SKM-1 treated with dmso at 0.1 percent for 144 hours (cell line): ENCODE measurements around the gene BICDL2.
"Not testable (repeated sequence)": the region's sequence is repeated elsewhere in the genome, so short reads cannot be mapped to it uniquely, and the experiment has no call there.

Source experiments
- DNase-seq: peaks from one replicate; lab custom pipeline; 2025; ENCODE audit not compliant: unreplicated experiment; lab: John Stamatoyannopoulos, UW

The BICDL2 gene

DNA sequence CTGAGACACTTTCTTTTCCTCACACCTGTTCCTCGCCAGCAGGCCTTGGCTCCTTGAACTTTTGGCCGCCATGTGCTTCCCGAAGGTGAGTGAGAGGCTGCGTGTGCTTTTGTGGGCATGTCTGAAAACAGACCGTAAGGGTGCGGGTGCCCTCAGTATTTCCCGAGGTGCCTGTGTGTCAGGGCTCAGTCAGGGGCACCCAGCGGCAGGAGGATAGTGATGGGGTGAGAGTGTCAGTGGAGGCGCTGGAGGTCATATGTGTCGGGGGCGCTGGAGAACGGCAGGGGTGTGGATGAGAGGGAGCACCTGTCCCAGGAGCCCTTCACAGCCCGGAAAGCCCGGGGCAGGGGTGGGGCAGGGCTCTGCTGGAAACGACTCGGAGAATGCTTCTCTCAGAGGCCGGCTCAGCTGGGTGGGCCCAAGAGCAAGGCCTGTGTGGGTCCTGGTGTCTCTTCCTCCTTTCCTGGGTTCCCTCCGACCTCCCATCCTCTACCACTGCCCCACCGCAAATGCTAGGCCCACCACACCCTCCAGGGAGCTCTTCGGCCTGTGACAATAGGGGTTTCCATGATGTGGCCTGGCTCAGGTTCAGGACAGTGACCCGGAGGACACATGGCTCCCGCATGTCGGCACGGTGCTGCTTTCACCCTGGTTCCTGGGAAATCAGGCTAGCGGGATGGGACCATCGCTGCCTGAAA, 29.1 kb upstream of the BICDL2 start:
- DNase-seq = no peak

DNA sequence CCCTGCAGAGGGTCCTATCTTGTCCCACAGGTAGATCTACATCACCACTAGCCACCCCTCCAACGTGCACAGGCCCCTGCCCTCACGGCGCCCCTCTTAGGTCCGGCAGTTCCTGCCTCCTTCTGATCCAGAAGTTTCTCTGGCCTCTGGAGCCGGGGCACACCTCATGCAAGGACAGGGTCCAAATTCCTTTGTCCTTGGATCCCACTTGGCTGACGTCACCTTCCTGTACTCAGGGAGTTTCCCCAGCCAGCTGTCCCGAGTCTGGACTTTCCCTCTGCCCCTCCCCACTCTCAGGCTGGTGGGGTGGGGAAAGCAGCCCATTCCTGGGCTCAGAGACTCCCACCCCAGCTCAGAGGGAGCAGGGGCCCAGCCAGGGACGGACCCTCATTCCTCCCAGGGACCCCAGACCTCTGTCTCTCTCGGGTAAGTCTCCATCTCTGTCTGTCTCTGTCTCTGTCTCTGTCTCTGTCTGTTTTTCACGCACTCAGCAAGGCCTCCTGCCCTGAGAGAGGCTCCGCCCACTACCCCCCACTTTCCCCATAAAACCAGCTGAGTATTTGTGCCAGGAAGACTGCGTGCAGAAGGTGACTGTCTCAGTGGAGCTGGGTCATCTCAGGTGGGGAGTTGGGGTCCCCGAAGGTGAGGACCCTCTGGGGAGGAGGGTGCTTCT, 28.5 kb upstream of the BICDL2 start, which contains the start of gene IL32:
Gene IL32, plus strand, starts transcription at position 572 of the 673 bp plus-strand sequence. CDS start 172 bp downstream, outside the sequence.
- no peak for DNase-seq

DNA sequence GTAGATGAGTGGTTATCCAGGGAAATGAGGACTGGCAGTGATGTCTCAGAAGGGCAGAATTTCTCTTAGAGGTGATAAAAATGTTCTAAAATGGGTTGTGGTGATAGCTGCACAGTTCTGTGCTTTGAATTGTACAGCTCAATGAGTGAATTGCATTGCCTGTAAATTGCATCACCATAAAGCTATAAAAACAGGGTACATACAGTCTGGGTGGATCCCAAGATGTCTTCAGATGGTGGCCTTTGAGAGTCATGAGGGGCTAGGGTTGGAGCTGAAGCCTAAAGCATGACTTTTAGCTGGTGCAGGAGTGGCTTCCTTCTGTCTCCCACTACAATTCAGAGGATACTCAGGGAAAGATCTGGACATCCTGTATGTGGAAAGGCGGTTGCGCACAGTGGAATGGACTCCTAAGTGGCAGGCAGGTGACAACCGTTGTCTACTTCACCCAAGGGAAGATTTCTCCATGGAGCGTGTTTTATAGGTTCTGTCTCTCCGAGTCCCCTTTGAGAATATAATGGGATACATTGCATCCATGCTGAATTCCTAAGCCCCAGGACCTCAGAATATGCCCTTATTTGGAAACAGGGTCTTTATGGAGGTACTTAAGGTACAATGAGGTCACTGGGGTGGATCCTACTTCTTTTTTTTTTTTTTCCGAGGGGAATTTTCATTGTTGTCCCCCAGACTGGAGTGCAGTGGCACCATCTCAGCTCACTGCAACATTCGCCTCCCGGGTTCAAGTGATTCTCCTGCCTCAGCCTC, 27.1 kb upstream of the BICDL2 start:
- no peak for DNase-seq

DNA sequence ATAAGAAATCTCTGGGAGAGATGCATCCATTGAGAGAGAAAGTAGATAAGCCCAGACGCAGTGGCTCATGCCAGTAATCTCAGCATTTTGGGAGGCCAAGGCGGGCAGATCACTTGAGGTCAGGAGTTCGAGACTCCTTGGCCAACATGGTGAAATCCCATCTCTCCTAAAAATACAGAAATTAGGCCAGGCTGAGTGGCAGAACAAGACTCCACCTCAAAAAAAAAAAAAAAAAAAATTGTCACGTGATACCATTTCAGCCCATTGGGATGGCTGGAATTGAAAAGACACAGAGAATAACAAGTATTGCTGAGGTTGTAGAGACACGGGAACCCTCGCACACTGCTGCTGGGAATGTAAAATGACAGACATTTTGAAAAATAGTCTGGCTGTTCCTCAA, 25.8 kb upstream of the BICDL2 start:
- DNase-seq = no peak

DNA sequence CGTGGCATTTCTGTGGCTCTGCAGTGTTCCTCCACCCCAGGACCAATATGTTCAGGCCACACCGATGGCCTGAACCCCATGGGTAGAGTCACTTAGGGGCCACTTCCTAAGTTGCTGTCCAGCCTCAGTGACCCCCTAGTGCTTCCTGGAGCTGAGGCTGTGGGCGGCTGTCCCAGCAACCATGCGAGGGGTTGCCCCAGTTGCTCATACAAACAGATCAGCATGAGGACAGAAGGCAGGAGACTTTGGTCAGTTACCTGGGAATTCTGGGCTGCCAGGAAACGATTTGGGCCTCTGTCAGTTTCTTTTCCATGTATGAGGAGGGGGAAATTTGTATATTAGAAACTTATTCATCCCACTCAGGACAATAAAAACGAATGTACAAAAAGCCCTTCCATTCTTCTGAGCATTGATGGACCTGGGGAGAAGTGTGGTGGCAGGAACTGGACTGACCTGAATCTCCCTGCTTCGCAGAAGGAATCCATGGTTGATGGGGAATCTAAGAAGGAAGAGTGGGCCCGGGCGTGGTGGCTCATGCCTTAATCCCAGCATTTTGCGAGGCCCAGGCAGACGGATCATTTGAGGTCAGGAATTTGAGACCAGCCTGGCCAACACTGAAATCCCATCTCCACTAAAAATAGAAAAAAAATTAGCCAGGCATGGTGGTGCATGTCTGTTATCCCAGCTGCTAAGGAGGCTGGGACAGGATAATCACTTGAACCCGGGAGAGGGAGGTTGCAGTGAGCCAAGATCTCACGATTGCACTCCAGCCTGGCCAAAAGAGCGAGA, 23.8 kb upstream of the BICDL2 start:
- DNase-seq = no peak

DNA sequence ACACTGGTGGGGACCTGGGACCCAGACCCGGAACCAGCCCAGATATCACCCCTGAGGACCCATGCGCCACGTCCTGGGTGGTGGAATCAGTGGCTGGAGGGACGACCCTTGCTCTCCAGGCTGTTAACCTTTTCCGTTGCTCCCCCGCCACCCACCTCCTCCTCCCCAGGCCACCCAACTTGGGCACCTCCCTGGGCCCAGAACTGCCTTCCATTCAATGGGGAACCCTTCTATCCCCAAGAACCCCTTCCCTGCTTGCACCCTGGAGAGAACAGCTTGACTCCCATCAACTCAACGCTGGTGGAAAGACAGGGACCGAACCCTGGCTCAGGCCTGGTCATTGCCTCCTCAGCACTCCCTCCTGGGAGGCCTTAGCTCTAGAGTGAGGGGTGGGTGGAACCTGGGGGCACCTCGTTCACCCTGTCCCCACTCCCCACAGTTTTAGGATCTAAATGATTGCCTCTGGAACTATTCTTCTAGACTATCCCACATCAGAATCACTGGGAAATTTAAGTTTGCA, 23.0 kb upstream of the BICDL2 start:
- no peak for DNase-seq

DNA sequence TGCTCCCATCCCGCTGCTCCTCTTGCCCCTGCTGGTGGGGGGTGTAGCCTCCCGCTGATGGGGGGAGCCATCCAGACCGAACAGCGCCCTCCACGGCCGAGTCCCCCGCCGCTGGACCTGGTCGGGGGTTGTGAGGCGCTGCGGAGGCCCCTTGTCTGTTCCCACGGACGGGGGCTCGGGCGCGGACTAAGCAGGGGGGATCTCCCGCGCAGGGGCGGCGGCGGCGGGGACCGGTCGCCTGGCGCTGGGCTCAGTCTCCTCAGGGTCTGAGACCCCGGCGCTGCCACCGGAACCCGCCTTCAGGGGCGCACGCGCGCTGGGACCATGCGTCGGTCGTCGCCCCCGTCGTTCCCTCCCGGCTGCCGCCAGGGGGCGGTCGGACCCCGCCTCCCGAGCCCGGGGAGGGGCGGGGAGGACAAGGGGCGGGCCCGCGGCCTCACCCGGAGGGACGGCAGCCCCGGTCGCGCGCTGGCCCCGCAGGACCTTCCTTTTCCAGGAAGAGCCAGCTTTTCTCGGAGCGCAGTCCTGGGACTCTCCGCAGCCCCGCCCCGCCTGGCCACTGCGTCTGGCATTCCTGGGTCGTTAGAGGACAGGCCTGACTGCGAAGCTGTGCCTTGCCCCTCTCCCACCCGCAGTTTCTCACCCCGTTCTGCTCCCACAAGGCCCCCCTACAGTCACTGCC, 22.4 kb upstream of the BICDL2 start:
- peak; percentile 63 for DNase-seq

DNA sequence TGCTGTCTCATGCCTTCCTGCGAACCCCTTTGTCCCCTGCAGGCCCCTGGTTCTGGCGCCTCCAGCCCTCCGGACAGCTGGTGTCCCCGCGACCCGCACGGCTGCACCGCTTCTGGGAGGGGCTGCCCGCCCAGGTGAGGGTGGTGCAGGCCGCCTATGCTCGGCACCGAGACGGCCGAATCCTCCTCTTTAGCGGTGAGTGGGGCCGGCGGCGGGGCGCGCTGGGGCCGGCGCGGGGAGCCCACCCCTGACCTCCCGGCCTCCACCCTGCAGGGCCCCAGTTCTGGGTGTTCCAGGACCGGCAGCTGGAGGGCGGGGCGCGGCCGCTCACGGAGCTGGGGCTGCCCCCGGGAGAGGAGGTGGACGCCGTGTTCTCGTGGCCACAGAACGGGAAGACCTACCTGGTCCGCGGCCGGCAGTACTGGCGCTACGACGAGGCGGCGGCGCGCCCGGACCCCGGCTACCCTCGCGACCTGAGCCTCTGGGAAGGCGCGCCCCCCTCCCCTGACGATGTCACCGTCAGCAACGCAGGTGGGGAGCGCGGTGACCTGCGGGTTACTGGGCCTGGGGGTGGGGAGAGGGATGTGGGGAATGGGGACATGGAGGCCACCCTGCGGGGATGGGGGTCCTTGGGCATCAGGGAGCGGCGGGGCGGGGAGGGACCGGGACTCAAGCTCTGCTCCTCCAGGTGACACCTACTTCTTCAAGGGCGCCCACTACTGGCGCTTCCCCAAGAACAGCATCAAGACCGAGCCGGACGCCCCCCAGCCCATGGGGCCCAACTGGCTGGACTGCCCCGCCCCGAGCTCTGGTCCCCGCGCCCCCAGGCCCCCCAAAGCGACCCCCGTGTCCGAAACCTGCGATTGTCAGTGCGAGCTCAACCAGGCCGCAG, 21.6 kb upstream of the BICDL2 start:
- DNase-seq = no peak

DNA sequence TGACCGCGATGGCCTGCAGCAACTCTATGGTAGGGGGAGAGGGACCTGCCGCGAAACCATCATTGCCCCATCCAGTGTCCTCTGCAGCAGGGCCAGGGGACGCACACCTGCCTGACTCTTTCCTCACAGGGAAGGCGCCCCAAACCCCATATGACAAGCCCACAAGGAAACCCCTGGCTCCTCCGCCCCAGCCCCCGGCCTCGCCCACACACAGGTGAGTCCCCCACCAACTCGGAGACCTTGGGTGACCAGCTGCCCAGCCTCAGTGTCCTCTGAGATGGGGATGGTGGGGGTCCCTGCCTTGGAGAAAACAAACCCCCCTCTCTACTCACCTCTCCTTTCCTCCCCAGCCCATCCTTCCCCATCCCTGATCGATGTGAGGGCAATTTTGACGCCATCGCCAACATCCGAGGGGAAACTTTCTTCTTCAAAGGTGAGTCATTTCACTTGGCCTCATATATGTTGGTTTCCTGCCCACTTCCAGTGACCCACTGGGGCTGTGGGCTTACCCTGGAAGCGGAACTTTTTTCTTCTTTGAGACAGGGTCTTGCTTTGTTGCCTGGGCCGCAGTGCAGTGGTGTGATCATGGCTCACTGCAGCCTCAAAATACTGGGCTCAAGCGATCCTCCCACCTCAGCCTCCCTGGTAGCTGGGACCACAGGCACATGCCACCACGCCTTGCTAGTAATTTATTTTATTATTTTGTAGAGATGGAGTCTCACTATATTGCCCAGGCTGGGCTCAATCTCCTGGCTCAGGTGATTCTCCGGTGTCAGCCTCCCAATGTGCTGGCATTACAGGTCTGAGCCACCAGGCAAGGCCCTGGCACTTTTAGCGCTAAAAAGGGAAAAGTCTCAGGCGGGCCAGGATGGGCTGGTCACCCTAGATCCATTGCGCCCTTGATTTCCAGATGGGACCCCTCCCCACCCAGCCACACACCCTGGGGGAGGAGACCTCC, 20.7 kb upstream of the BICDL2 start:
- no peak for DNase-seq

DNA sequence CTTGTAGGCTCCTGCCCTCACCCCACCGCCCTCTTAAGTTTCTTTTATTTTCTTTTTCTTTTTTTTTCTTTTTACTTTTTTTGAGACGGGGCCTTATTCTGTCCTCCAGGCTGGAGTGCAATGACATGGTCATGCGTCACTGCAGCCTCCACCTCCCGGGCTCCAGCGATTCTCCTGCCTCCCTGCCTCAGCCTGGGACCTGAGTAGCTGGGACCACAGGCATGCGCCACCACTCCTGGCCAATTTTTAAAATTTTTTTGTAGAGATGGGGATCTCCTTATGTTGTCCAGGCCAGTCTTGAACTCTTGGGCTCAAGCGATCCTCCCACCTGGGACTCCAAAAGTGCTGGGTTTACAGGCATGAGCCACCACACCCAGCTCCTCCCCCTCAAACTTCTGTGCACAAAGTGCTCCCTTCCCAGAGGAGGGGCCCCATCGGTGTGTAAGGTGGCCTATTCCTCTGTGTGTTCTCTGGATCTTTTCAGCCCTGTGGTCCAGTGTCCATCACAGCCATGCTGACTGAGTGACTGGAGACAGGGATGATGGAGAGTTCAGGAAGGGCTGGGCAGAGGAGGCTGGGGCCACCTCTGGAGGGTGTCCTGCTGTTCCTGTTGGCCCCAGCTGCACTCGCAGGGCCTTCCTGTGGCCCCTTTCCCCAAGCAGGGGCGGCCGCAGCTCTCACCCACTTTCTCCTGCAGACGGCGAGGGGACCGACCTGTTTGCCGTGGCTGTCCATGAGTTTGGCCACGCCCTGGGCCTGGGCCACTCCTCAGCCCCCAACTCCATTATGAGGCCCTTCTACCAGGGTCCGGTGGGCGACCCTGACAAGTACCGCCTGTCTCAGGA, 19.8 kb upstream of the BICDL2 start:
- DNase-seq = no peak

DNA sequence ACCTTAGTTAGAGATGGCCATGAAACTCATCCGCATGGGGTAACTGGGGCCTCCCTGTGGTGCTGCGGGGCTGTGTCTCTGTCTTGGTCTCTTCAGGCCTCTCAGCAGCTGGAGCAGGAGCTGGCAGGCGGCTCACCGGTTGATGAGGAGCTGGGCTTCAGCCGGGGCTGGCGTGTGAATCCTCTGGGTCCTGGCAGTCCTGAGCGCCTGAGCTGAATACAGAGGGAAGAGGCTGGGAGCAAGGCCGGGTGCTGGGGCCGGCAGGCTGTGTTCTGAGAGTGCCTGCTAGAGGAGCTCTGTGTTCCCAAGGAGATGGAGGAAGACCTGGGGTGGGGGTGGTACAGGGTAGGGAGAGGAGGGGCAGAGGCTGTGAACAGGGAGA, 19.0 kb upstream of the BICDL2 start:
- not testable (repeated sequence) for DNase-seq

DNA sequence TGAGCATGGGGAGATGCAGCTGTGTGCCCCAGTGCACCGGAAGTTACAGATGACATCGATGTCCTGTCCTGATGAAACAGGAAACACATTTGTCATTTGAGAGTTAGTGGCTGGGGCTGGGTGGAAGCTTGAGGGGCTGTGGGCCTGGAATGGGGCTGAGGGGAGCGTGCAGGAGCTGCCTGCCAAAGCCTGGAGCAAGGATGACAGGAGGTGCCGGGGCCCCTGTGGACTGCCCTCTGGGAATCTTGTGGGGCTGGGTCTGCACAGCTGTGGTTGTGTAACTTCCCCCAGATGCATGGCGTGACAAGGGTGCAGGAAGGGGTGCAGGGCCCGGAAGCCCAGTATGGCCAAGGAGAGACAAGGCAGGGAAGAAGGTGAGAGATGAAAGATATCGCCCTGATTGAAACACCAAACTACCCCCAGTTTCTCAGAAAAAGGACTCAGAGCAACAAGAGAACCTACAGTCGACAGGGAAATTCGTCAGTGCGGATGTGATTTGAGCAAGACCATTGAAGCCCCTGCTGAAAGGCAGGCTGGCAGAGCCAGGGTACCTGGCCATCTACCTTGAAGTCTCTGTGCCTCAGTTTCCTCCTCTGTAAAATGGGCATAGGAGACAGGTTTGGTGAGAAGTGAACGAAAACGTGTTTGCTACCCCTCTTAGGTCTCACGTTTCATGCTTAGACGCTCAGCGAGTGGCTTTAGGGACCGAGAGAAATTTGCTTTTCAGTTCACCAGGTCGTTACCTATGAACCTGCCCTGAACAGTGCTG, 18.4 kb upstream of the BICDL2 start:
- DNase-seq = peak; percentile 70

DNA sequence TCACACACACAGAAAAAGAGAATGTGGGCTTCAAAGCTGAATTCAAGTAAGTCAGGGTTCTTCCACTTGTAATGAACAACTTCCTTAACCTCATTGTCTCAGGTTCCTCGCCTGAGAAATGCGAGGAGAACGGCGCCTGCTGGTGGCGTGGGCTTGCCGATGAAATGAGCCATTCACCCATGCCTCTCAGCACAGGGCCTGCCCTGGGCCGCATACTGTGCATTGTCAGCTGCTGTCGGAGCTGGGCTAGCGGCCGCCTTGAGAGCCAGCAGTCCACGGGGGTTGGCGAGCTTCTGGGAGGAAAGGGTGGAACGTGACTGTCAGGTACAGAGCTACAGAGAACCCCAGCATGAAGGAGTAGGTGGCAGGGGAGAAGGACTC, 16.6 kb upstream of the BICDL2 start:
- DNase-seq = not testable (repeated sequence)

DNA sequence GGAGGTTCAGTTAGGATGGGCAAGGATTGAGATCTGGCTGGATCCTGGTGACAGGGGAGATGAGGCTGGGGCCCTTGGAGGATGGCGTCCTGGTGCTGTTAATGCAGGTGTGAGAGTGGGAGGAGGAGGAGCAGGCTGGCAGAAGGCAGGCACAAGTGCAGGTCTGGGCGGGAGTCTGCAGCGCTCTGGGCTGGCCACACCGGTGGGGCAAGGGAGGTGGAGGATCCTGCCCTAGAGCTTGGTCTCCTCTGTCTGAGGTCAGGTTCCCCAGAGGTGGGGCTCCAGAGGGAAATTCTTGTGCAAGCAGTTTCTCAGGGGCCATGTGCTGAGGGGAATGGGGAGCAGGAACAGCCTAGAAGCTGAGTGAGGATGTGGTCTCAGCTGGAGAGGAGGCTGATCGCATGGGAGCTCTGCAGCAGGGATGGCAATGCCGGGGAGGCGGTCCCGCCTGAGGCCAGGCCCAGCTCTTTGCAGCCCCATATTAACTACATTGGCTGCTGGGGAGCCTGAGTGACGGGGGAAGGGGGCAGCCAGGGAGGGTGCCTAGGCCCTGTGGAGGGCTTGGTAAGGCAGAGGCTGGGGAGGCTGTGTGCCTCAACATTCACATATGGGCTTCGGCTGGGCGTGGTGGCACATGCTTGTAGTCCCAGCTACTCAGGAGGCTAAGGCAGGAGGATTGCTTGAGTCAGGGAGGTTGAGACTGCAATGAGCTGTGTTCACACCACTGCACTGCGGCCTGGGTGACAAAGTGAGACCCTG, 16.0 kb upstream of the BICDL2 start:
- not testable (repeated sequence) for DNase-seq

DNA sequence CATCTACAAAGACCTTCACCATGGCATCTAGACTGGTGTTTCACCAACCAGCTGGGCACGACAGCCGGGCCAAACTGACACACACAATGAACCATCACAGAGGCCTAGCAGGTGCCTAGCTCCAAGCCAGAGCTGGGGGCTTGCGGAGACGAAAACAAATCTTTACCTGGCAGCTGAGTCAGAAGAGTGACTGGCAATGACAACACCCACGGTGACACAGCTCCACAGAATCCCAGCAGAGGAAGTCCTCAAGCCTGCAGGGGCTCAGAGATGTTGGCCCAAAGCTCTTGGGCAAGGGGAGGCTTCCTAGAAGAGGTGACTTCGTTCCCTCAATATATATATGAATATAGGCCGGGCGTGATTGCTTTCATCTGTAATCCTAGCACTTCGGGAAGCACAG, 14.8 kb upstream of the BICDL2 start:
- DNase-seq = no peak

DNA sequence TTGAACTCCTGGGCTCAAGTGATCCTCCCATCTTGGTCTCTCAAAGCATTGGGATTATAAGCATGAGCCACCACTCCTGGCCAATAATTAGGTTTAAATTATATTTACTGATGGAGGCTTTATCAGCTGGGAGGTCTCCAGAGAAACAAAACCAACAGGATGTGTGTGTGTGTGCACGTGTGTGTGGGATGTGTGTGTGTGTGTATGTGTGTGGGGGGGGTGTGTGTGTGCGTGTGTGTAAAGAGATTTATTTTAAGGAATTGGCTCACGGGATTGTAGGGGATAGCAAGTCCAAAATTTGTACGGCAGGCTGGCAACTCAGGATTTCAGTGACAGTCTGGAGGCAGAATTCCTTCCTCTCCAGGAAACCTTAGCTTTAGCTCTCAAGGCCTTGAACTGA, 14.3 kb upstream of the BICDL2 start:
- no peak for DNase-seq
